GM06990 (cell line): ENCODE measurements around the gene SPPL2C.

Source experiments
- DNase-seq: peaks from one replicate; pipeline ENCODE4 v3.0.0-alpha.2; 2011; ENCODE audit not compliant: insufficient read length; ENCODE audit errors: extremely low read depth
- H3K27me3 ChIP-seq: replicated peaks from 2 replicates; pipeline ENCODE4 v1.6.0; 2011; ENCODE audit warnings: low read length; ENCODE audit not compliant: control insufficient read depth, insufficient read depth
- H3K36me3 ChIP-seq: 2 replicates; pipeline ENCODE4 v1.5.1; 2011; ENCODE audit warnings: low read length; ENCODE audit not compliant: control insufficient read depth, insufficient read depth
- H3K4me3 ChIP-seq: replicated peaks from 2 replicates; pipeline ENCODE4 v1.5.1; 2011; ENCODE audit warnings: low read depth, mild to moderate bottlenecking, control low read depth, low read length
- TF ChIP-seq, protein P1 (sequence below): IDR thresholded peaks from 2 replicates; pipeline ENCODE4 v1.5.1; 2011; ENCODE audit warnings: low read length, control low read depth, mild to moderate bottlenecking, inconsistent platforms; ENCODE audit not compliant: insufficient read depth, poor library complexity, severe bottlenecking

Gene SPPL2C

GRCh38 chr17:45837187-45837586, 7.5 kb upstream of the SPPL2C start:
- Histone ChIP-seq H3K36me3 (no peaks in the 10 kb centered on the region), H3K4me3 (no peak overlapping the region), H3K27me3 (no peaks in the 10 kb centered on the region; the same call in 1 of the 2 replicates)
- no peak for DNase-seq
- TF ChIP-seq, protein P1, sequence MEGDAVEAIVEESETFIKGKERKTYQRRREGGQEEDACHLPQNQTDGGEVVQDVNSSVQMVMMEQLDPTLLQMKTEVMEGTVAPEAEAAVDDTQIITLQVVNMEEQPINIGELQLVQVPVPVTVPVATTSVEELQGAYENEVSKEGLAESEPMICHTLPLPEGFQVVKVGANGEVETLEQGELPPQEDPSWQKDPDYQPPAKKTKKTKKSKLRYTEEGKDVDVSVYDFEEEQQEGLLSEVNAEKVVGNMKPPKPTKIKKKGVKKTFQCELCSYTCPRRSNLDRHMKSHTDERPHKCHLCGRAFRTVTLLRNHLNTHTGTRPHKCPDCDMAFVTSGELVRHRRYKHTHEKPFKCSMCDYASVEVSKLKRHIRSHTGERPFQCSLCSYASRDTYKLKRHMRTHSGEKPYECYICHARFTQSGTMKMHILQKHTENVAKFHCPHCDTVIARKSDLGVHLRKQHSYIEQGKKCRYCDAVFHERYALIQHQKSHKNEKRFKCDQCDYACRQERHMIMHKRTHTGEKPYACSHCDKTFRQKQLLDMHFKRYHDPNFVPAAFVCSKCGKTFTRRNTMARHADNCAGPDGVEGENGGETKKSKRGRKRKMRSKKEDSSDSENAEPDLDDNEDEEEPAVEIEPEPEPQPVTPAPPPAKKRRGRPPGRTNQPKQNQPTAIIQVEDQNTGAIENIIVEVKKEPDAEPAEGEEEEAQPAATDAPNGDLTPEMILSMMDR = no peak

- no peak for DNase-seq
- Histone ChIP-seq H3K36me3 (no peaks in the 10 kb centered on the region), H3K4me3 (no peak overlapping the region), H3K27me3 (no peaks in the 10 kb centered on the region; the same call in 1 of the 2 replicates)
- TF ChIP-seq, protein P1 = no peak
Measured at GRCh38 chr17:45837603-45838002, 7.1 kb upstream of the SPPL2C start.

DNA sequence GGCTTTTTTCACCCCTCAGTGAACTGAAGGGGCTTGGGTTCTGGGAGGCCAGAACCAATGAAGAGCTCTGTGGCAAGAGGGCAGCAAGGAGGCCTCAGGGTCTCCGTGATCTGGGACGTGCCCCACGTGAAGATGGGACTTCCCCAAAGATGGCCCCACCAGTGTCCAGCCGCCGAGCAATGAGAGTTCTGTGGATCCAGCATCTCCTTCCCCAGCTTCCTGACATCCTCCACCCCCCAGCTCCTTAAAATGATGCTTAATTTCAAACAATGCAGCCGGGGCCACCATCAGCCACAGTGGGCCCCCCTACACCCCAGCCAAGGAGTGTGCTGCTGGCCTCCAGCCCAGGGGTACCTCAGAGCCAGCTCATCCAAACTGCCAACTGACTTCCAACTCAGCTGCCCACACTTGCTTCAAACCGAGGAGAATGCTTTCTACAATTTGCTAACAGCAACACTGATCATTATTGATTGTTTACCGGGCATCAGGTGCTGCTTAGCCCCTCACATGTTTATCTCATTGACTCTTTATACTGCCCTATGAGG, 5.9 kb upstream of the SPPL2C start:
- DNase-seq = no peak
- Histone ChIP-seq H3K27me3 (no peaks in the 10 kb centered on the region; the same call in 1 of the 2 replicates), H3K36me3 (no peaks in the 10 kb centered on the region), H3K4me3 (no peak overlapping the region)
- TF ChIP-seq, protein P1 = no peak

- Histone ChIP-seq H3K27me3 (no peaks in the 10 kb centered on the region; the same call in 1 of the 2 replicates), H3K4me3 (no peak overlapping the region)
Measured at GRCh38 chr17:45839442-45839841, 5.2 kb upstream of the SPPL2C start.

DNA sequence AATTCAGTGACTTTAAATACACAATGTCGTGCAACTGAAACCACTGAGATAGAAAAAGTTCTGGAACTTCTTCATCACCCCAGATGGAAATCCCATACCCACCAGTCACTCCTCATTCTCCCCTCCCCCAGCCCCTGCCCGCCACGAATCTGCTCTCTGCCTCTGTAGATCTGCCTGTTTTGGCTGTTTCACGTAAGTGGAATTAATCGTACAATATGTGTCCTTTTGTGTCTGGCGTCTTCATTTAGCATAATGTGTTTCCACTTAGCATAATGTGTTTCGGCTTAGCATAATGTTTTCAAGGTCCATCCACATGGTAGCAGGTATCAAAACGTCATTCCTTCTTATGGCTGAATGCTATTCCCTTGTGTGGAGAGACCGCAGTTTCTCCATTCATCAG, 3.5 kb upstream of the SPPL2C start:
- no peak overlapping the region for H3K4me3 ChIP-seq
- H3K36me3 ChIP-seq = no peaks in the 10 kb centered on the region
- no peak for DNase-seq
- TF ChIP-seq, protein P1 = no peak
- no peaks in the 10 kb centered on the region for H3K27me3 ChIP-seq

More at GRCh38 chr17:45839442-45839841, 5.2 kb upstream of the SPPL2C start:
- no peaks in the 10 kb centered on the region for H3K36me3 ChIP-seq
- DNase-seq = no peak
- TF ChIP-seq, protein P1 = no peak
